MCF 10A (cell line): Measurements from ENCODE around the gene TRNAU1AP. TPM values are rescaled to one million over a fixed set of nuclear protein-coding genes. Genes with fewer than 3 reads are reported as not detected.
"Not testable (repeated sequence)": the region's sequence is repeated elsewhere in the genome, so short reads cannot be mapped to it uniquely, and the experiment has no call there.

Experiments
- BruUV-seq: library from RNA; stranded (reverse); fragments of 400-500 nt; replicated peaks from 2 replicates; lab custom pipeline; 2021; lab: Mats Ljungman, UMichigan
- CTCF ChIA-PET: fragments of 300-600 bp; sonication (Branson Sonifier 250); formaldehyde crosslinking; extraction: SDS; loops from one replicate; lab custom pipeline; 2021; ENCODE audit warnings: antibody characterized with exemption, inconsistent platforms; lab: Yijun Ruan, JAX
- POLR2A ChIA-PET: fragments of 300-600, 350-650 bp; sonication (Branson Sonifier 250); formaldehyde crosslinking; extraction: SDS; loops from one replicate; lab custom pipeline; 2020; ENCODE audit warnings: antibody characterized with exemption, inconsistent platforms; lab: Yijun Ruan, JAX
- DNase-seq: peaks from one replicate; pipeline ENCODE4 v3.0.0-alpha.2; 2018; ENCODE audit not compliant: unreplicated experiment
- H3K27ac Mint-ChIP-seq: one replicate; pipeline ENCODE4 v1.8.0; 2022; ENCODE audit warnings: mild to moderate bottlenecking, low read depth, mixed read lengths; ENCODE audit not compliant: unreplicated experiment
- H3K27me3 Mint-ChIP-seq: one replicate; pipeline ENCODE4 v1.8.0; 2022; ENCODE audit warnings: mixed read lengths; ENCODE audit not compliant: insufficient read depth, unreplicated experiment
- H3K36me3 Mint-ChIP-seq: one replicate; pipeline ENCODE4 v1.8.0; 2022; ENCODE audit warnings: mild to moderate bottlenecking, moderate library complexity, mixed read lengths; ENCODE audit not compliant: insufficient read depth, unreplicated experiment
- H3K4me1 Mint-ChIP-seq: one replicate; pipeline ENCODE4 v1.8.0; 2022; ENCODE audit warnings: mixed read lengths; ENCODE audit not compliant: insufficient read depth, unreplicated experiment
- H3K4me3 Mint-ChIP-seq: one replicate; pipeline ENCODE4 v1.8.0; 2022; ENCODE audit warnings: mild to moderate bottlenecking, moderate library complexity, mixed read lengths; ENCODE audit not compliant: unreplicated experiment
- H3K9me3 Mint-ChIP-seq: one replicate; pipeline ENCODE4 v1.8.0; 2022; ENCODE audit warnings: mixed read lengths; ENCODE audit not compliant: unreplicated experiment
- intact Hi-C: fragments of 100-400 bp; cut with micrococcal nuclease; formaldehyde crosslinking; loops from 2 replicates; pipeline ENCODE4 v1.14.1; 2022
- total RNA-seq: library from RNA; stranded (reverse); gene quantifications from 2 replicates; pipeline ENCODE4 v1.2.3, GENCODE V29; 2022
- TF ChIP-seq, protein P1 (sequence below): fragments of 200-600 bp; IDR thresholded peaks from one replicate; pipeline ENCODE4 v1.8.0; 2022; ENCODE audit warnings: antibody characterized with exemption, mild to moderate bottlenecking; ENCODE audit not compliant: unreplicated experiment

Gene TRNAU1AP
- total RNA-seq, 1 experiment from 2014 or later, result 28.2 TPM

DNA sequence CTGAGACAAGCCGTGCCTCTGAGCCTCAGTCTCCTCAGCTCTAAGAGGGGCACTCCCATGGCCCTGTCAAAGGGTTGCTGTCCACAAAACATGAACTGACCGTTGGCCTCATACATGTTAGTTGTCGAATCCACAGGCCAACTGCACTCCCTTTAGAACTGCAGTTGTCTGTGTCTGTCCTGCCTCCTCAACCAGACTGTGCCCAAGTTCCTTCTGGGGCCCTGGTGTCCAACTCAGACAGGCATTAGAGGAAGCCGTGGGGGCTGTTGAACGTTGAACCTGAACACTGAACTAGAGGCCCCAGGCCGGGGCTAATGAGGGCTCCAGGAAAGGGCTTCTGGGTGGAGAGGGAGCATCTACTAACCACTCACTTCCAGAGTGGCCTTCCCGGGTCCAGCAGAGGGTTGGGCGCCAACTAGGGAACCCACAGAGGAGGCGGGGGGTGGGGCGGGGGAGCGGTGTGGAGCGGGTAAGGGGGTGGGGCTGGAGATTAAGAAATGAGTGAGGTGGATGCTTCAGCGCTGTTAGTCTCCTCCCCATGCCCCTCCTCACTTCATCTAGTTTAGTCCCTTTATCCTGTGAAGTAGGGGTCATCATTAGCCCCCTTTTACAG is 38.9 kb downstream of the TRNAU1AP start, which contains the start of gene RAB42:
Gene RAB42, plus strand, starts transcription at position 558 of the 613 bp plus-strand sequence. CDS start 247 bp downstream, outside the sequence.
- BruUV-seq, result no TSS peak
- intact Hi-C loops, result no loop called here
- Mint-ChIP-seq H3K36me3 (no peaks in the 10 kb centered on the region), H3K27me3 (no peaks in the 10 kb centered on the region), H3K9me3 (no peaks in the 10 kb centered on the region), H3K4me1 (peaks cover 12% of the 10 kb centered on the region), H3K27ac (no peak within 1 kb of the TSS), H3K4me3 (no peak within 1 kb of the TSS)
- TF ChIP-seq, protein P1, sequence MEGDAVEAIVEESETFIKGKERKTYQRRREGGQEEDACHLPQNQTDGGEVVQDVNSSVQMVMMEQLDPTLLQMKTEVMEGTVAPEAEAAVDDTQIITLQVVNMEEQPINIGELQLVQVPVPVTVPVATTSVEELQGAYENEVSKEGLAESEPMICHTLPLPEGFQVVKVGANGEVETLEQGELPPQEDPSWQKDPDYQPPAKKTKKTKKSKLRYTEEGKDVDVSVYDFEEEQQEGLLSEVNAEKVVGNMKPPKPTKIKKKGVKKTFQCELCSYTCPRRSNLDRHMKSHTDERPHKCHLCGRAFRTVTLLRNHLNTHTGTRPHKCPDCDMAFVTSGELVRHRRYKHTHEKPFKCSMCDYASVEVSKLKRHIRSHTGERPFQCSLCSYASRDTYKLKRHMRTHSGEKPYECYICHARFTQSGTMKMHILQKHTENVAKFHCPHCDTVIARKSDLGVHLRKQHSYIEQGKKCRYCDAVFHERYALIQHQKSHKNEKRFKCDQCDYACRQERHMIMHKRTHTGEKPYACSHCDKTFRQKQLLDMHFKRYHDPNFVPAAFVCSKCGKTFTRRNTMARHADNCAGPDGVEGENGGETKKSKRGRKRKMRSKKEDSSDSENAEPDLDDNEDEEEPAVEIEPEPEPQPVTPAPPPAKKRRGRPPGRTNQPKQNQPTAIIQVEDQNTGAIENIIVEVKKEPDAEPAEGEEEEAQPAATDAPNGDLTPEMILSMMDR, result no peak
- ChIA-PET CTCF (no interaction called here), POLR2A (no interaction called here)
- no peak for DNase-seq

DNA sequence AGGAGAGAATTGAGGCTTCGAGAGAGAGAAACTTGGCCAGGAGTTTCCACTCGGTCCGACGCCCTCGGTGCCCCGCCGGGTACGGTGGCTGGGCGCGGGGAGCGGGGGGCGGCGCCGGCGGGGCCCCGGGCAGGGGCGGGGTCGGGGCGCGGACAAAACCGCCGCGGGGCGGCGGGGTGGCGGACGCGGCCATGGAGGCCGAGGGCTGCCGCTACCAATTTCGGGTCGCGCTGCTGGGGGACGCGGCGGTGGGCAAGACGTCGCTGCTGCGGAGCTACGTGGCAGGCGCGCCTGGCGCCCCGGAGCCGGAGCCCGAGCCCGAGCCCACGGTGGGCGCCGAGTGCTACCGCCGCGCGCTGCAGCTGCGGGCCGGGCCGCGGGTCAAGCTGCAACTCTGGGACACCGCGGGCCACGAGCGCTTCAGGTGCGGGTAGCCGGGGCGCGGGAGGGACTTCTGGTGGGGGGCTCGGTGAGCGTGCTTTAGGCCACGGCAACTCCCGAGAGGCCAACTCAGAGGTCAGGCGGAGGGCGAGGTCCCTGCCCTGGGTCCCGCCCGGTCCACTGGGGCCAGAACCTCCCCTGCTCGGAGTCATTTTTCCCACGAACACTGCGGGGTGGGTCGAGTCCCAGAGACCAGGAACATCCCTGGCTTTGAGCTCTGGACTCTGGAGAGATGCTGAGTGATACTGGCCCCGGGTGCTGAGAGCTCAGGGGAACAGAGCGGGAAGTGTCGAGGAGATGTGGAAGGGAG is 39.6 kb downstream of the TRNAU1AP start:
- Mint-ChIP-seq H3K4me3 (no peak overlapping the region), H3K36me3 (no peaks in the 10 kb centered on the region), H3K27me3 (no peaks in the 10 kb centered on the region), H3K4me1 (peaks cover 12% of the 10 kb centered on the region), H3K9me3 (no peaks in the 10 kb centered on the region), H3K27ac (no peak overlapping the region)
- CTCF ChIA-PET, result interaction anchor here (0.6 kb wide), 1 partner anchor 10 kb away, joined by 3 read pairs; no protein-coding TSS in a partner anchor
- no peak for DNase-seq
- BruUV-seq, result no TSS peak
- POLR2A ChIA-PET, result no interaction called here
- TF ChIP-seq, protein P1, result no peak
- intact Hi-C loops, result no loop called here

DNA sequence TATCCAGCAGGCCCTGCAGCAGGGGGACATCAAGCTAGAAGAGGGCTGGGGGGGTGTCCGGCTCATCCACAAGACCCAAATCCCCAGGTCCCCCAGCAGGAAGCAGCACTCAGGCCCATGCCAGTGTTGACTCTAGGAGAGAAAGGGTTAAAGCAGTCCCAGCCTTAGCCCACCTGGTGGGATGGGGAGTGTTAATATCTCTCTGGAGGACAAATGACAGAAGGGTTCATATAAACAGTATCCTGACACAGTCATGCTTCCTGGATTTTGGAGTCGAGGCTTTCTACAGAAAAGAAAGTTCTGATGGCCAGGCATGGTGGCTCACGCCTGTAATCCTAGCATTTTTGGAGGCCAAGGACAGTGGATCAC is 41.1 kb downstream of the TRNAU1AP start:
- H3K27me3 Mint-ChIP-seq, H3K4me3 Mint-ChIP-seq, BruUV-seq, intact Hi-C loops, H3K36me3 Mint-ChIP-seq, DNase-seq, H3K9me3 Mint-ChIP-seq: not testable (repeated sequence)
- peaks cover 12% of the 10 kb centered on the region for H3K4me1 Mint-ChIP-seq
- peak overlapping the region; percentile 71 for H3K27ac Mint-ChIP-seq
- POLR2A ChIA-PET, result interaction anchor here (0.7 to 5.7 kb wide), 2 partner anchors 13 to 75 kb away, joined by 3 to 64 read pairs; no protein-coding TSS in a partner anchor
- CTCF ChIA-PET, result interaction anchor here (0.6 to 1.0 kb wide), 2 partner anchors 9 to 152 kb away, joined by 3 read pairs; no protein-coding TSS in a partner anchor

DNA sequence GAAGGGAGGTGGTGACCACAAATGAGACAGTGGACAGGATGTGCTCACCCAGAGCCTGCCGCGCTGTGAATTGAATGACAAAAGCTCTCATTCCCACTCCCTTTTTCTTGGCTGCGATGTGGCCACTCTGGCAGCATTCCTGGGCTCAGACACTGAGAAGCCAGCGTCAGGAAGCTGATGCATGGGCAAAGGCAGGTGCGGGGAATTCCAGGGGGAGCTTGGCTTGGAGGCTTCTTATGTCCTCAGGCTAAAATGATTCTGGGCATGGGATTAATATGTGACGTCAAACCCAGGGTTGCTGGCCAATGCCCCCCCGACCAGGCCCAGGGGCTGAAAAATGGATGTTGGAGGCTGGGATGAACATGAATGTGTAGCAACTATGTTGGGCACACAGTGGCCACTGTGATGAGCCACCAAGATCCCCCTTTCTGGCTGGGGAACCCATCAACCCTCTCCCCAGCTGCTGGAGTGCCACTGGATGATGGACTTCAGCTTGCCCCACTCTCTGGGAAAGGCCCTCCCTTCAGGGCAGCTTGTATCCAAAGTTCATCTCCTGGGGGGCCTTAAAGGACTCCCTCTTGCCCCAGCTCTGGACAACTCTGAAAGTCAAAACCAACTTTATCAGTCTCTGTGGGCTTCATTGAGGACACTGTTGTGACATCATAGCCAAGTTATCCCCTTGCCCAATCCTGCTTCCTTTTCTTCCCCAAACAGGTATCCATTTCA is 42.0 kb downstream of the TRNAU1AP start:
- H3K4me3 Mint-ChIP-seq, H3K36me3 Mint-ChIP-seq, H3K27me3 Mint-ChIP-seq, BruUV-seq, H3K9me3 Mint-ChIP-seq, intact Hi-C loops: not testable (repeated sequence)
- Mint-ChIP-seq H3K4me1 (peaks cover 12% of the 10 kb centered on the region), H3K27ac (peak overlapping the region; percentile 71)
- POLR2A ChIA-PET, result interaction anchor here (0.6 to 5.7 kb wide), 4 partner anchors 9 to 256 kb away, joined by 3 to 64 read pairs (median 3); no protein-coding TSS in a partner anchor
- DNase-seq, result peak; percentile 95
- CTCF ChIA-PET, result interaction anchor here (1.0 kb wide), 1 partner anchor 9 kb away, joined by 3 read pairs; no protein-coding TSS in a partner anchor
